Activated CD8-positive, alpha-beta memory T cell treated with anti-CD3 and anti-CD28 coated beads, Interleukin-2, amount 50 U/mL, for 1 hour (primary cell): Measurements from ENCODE around the gene IVL.

Experiments used
- DNase-seq: peaks from one replicate; pipeline ENCODE4 v3.0.0-alpha.2; 2020; ENCODE audit errors: extremely low read depth

Gene IVL

GRCh38 chr1:152888126-152888525 is 20.2 kb upstream of the IVL start:
- DNase-seq = no peak

- DNase-seq = no peak
These were observed 9.3 kb upstream of the IVL start for GRCh38 chr1:152899027-152899426.

GRCh38 chr1:152899883-152900282 is 8.5 kb upstream of the IVL start:
- DNase-seq = no peak

- no peak for DNase-seq
These were observed 6.7 kb upstream of the IVL start for GRCh38 chr1:152901631-152902030.

GRCh38 chr1:152902636-152903035 is 5.7 kb upstream of the IVL start:
- no peak for DNase-seq

GRCh38 chr1:152904688-152905440 is 3.5 kb upstream of the IVL start:
- DNase-seq = no peak

- DNase-seq = no peak
These were observed 2.3 kb upstream of the IVL start for GRCh38 chr1:152906023-152906565.

GRCh38 chr1:152909206-152909605 is 860 bp downstream of the IVL start:
- no peak for DNase-seq

- no peak for DNase-seq
These were observed 4.1 kb downstream of the IVL start for GRCh38 chr1:152912471-152912870.

GRCh38 chr1:152912900-152913299 is 4.6 kb downstream of the IVL start:
- no peak for DNase-seq

- DNase-seq = no peak
These were observed 9.4 kb downstream of the IVL start for GRCh38 chr1:152917794-152918193.

GRCh38 chr1:152919071-152919470 is 10.7 kb downstream of the IVL start:
- no peak for DNase-seq

- no peak for DNase-seq
These were observed 15.8 kb downstream of the IVL start for GRCh38 chr1:152924191-152924590.

GRCh38 chr1:152926091-152926490 is 17.7 kb downstream of the IVL start:
- no peak for DNase-seq

- DNase-seq = no peak
These were observed 20.3 kb downstream of the IVL start for GRCh38 chr1:152928671-152929070.

GRCh38 chr1:152932170-152932811 is 23.9 kb downstream of the IVL start:
- DNase-seq = no peak

GRCh38 chr1:152933196-152933595 is 24.9 kb downstream of the IVL start:
- DNase-seq = no peak

GRCh38 chr1:152940614-152941013 is 32.3 kb downstream of the IVL start:
- no peak for DNase-seq

GRCh38 chr1:152941037-152941711 is 32.8 kb downstream of the IVL start:
- DNase-seq = no peak

- DNase-seq = no peak
These were observed 33.8 kb downstream of the IVL start for GRCh38 chr1:152942161-152942560.

GRCh38 chr1:152946248-152946647 is 37.9 kb downstream of the IVL start:
- DNase-seq = no peak

- DNase-seq = no peak
These were observed 38.4 kb downstream of the IVL start, which contains the start of gene SPRR5 for GRCh38 chr1:152946651-152947256. Gene SPRR5 (plus strand): TSS chr1:152947206. CDS start chr1:152948555, 1,349 bp downstream.
